Panc1 (cell line): ENCODE measurements around the gene SF3B6. TPM values are rescaled to one million over a fixed set of nuclear protein-coding genes. Genes with fewer than 3 reads are reported as not detected.

ENCODE experiments used
- ATAC-seq: fragments of 200-7000 bp; cut with Tn5 transposase; 2 replicates; pipeline ENCODE4 v1.9.1; 2020; ENCODE audit warnings: mild to moderate bottlenecking, moderate library complexity
- BruUV-seq: library from RNA; stranded (reverse); fragments of 400-500 nt; replicated peaks from 2 replicates; lab custom pipeline; 2021; lab: Mats Ljungman, UMichigan
- CTCF ChIA-PET: fragments of 300-600 bp; sonication (Branson Sonifier 250); formaldehyde crosslinking; loops from one replicate; lab custom pipeline; 2022; ENCODE audit warnings: antibody characterized with exemption; lab: Charles Lee
- POLR2A ChIA-PET: fragments of 300-600 bp; sonication (Branson Sonifier 250); formaldehyde crosslinking; loops from one replicate; lab custom pipeline; 2022; ENCODE audit warnings: antibody characterized with exemption; lab: Charles Lee
- DNase-seq: peaks from one replicate; pipeline ENCODE4 v3.0.0-alpha.2; 2010; ENCODE audit warnings: low read depth, low spot score
- H3K27ac ChIP-seq: 2 replicates; pipeline ENCODE4 v1.5.1; 2011; ENCODE audit warnings: mild to moderate bottlenecking, low read length, inconsistent platforms
- H3K27me3 ChIP-seq: fragments of 200-500 bp; sonication (Bioruptor generic); 2 replicates; pipeline ENCODE4 v1.6.0; 2014; ENCODE audit warnings: low read length, inconsistent platforms; ENCODE audit not compliant: control insufficient read depth, insufficient read depth
- H3K36me3 ChIP-seq: fragments of 200-500 bp; sonication (Bioruptor generic); 2 replicates; pipeline ENCODE4 v1.5.1; 2014; ENCODE audit warnings: inconsistent platforms, mild to moderate bottlenecking, low read length, moderate library complexity; ENCODE audit not compliant: control insufficient read depth, insufficient read depth
- H3K4me1 ChIP-seq: 2 replicates; pipeline ENCODE4 v1.5.1; 2011; ENCODE audit warnings: inconsistent platforms, mild to moderate bottlenecking, low read length, moderate library complexity; ENCODE audit not compliant: control insufficient read depth, insufficient read depth
- H3K4me3 ChIP-seq, 2 experiments: 2 replicates each; pipeline ENCODE4 v1.5.1; 2011 to 2012; ENCODE audit warnings: low read depth in 2 of 2, low read length in 2 of 2, mild to moderate bottlenecking in 2 of 2, inconsistent platforms in 1 of 2, moderate library complexity in 1 of 2
- H3K9me3 ChIP-seq: fragments of 200-500 bp; sonication (Bioruptor generic); 2 replicates; pipeline ENCODE4 v1.5.1; 2014; ENCODE audit warnings: low read depth, mild to moderate bottlenecking, inconsistent platforms, low read length, moderate library complexity; ENCODE audit not compliant: control insufficient read depth, insufficient read depth
- CTCF ChIP-seq: fragments of 450-650 bp; IDR thresholded peaks from 2 replicates; pipeline ENCODE4 v1.5.1; 2017; ENCODE audit warnings: mild to moderate bottlenecking
- POLR2AphosphoS5 ChIP-seq: IDR thresholded peaks from 2 replicates; pipeline ENCODE4 v1.6.1; 2012; ENCODE audit warnings: mild to moderate bottlenecking, low read depth, low read length, moderate library complexity
- REST ChIP-seq, 2 experiments: IDR thresholded peaks; 2 replicates each; pipeline ENCODE4 v1.6.1; 2011 to 2012; ENCODE audit warnings: low read depth in 2 of 2, control low read depth in 1 of 2, low read length in 1 of 2, mild to moderate bottlenecking in 1 of 2, moderate library complexity in 1 of 2; ENCODE audit not compliant: insufficient read depth in 1 of 2
- SIN3A ChIP-seq: IDR thresholded peaks from 2 replicates; pipeline ENCODE4 v1.6.1; 2012; ENCODE audit warnings: low read depth, mild to moderate bottlenecking, low read length, moderate library complexity, borderline replicate concordance; ENCODE audit not compliant: insufficient read depth
- TCF7L2 ChIP-seq: IDR thresholded peaks from 2 replicates; pipeline ENCODE4 v1.6.1; 2011; ENCODE audit warnings: mild to moderate bottlenecking, low read depth, low read length, inconsistent platforms
- in situ Hi-C: cut with HindIII; loops from 2 replicates; pipeline ENCODE4 v1.10.0; 2016; ENCODE audit warnings: low sequenced_read_pairs, low pct_unique_long_range_greater_than_20kb
- intact Hi-C: fragments of 100-400 bp; cut with micrococcal nuclease; formaldehyde crosslinking; loops from one replicate; pipeline ENCODE4 v1.10.0; 2022; ENCODE audit not compliant: unreplicated experiment
- total RNA-seq: library from RNA; stranded (reverse); gene quantifications from one replicate; pipeline ENCODE4 v1.2.1, GENCODE V29; 2021; ENCODE audit not compliant: unreplicated experiment

Gene SF3B6
- total RNA-seq, 1 experiment from 2014 or later, result 129 TPM

GRCh38 chr2:24052951-24053350, 23.2 kb downstream of the SF3B6 start:
- no peaks in the 10 kb centered on the region for H3K9me3 ChIP-seq
- H3K27me3 ChIP-seq, result no peaks in the 10 kb centered on the region
- TF ChIP-seq CTCF, result no peak
- TF ChIP-seq POLR2AphosphoS5, result no peak
- no peak for TF ChIP-seq TCF7L2
- TF ChIP-seq REST (IDR thresholded peaks at IDR 0.05; ENCODE audit: insufficient read depth in 1 of 2, low read depth in 2 of 2, low read length in 1 of 2), result no peak
- TF ChIP-seq SIN3A, result no peak
- peaks cover 20% of the 10 kb centered on the region; the same call in 1 of the 2 replicates for H3K4me1 ChIP-seq
- DNase-seq, result no peak
- CTCF ChIA-PET, result no interaction called here
- H3K36me3 ChIP-seq, result no peaks in the 10 kb centered on the region
- H3K27ac ChIP-seq, result no peak overlapping the region
- in situ Hi-C loops (no loop called here), intact Hi-C loops (no loop called here)
- H3K4me3 ChIP-seq, result no peak overlapping the region
- no TSS peak for BruUV-seq
- no peak for ATAC-seq
- POLR2A ChIA-PET, result no interaction called here

GRCh38 chr2:24051833-24052232, 24.3 kb downstream of the SF3B6 start:
- intact Hi-C loops, result no loop called here
- BruUV-seq, result no TSS peak
- POLR2A ChIA-PET, result no interaction called here

More at GRCh38 chr2:24051833-24052232, 24.3 kb downstream of the SF3B6 start:
- CTCF ChIA-PET, result no interaction called here
- DNase-seq, result no peak
- TF ChIP-seq SIN3A (no peak), POLR2AphosphoS5 (no peak), CTCF (no peak), TCF7L2 (no peak), REST (IDR thresholded peaks at IDR 0.05; ENCODE audit: insufficient read depth in 1 of 2, low read depth in 2 of 2, low read length in 1 of 2) (no peak)
- Histone ChIP-seq H3K27me3 (no peaks in the 10 kb centered on the region), H3K4me3 (no peak overlapping the region), H3K27ac (no peak overlapping the region), H3K9me3 (no peaks in the 10 kb centered on the region), H3K4me1 (peaks cover 24% of the 10 kb centered on the region; the same call in 1 of the 2 replicates), H3K36me3 (no peaks in the 10 kb centered on the region)
- no peak for ATAC-seq
- in situ Hi-C loops, result no loop called here
